HG02798 (cell line): ENCODE measurements around the gene GIN1.
A peak's percentile ranks its signal among the peaks of the same experiment; 100 is the strongest.
"Not testable (repeated sequence)": the region's sequence is repeated elsewhere in the genome, so short reads cannot be mapped to it uniquely, and the experiment has no call there.

Experiments
- ATAC-seq: cut with Tn5 transposase; IDR thresholded peaks from one replicate; pipeline ENCODE4 v1.9.1; 2021; ENCODE audit warnings: mild to moderate bottlenecking; ENCODE audit not compliant: unreplicated experiment, poor library complexity

The GIN1 gene

GRCh38 chr5:103119765-103120606 lies at the start of gene GIN1, which contains the start of gene PPIP5K2:
Gene GIN1 (minus strand): TSS chr5:103120138. CDS start chr5:103108707, 11,431 bp downstream.
Gene PPIP5K2 (plus strand): TSS chr5:103120301. CDS start chr5:103129590, 9,289 bp downstream.
- peak; percentile 91 for ATAC-seq

DNA sequence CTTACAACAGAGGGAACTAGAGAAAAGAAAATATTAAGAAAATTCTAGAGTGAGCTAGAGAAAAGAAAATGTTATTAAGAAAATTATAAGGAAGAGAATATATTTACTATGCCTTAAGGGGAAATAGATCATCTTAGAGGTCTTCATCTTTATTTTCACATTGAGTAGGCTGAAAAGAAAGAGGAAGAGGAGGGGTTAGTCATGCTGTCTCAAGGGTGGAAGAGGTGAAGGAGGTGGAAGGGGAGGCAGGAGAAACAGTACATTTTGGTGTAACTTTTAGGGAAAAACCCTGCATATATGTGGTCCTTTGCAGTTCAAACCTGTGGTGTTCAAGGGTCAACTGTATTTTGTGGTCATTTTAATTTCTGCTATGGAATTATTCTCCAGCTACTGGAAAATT lies 46.8 kb upstream of the GIN1 start:
- no peak for ATAC-seq

DNA sequence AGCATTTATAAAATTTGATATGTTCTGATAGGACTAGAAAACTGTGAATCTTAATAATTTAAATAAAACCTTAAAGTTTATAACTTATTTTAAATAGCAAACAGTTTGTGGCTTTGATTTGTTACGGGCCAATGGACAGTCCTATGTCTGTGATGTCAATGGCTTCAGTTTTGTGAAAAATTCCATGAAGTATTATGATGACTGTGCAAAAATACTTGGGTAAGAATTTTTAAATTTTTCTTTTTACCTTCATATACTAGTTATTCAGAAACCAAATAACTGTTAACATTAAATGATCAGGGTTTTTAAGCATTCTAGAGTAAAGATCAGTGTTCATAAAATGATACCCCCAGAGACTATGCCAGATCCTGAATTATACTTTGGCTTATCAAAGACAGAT lies 31.2 kb upstream of the GIN1 start:
- no peak for ATAC-seq

DNA sequence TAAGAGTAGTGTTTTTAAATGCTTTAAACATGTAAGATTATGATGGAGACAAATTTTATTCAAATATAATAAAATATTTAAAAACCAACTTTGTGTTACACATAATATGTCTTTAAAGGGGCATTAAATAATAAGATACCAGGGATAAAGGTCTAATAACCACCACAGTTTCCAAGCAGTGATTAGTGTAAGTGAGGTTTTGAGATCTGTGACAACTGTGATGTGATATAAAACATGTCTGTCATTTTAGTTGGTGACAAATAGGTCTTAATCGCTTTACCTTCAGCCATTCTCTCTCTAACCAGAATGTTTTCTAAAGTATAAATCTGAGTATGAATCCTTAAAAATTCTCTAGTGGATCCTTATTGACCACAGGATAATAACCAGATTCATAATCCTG lies 28.3 kb upstream of the GIN1 start:
- no peak for ATAC-seq

DNA sequence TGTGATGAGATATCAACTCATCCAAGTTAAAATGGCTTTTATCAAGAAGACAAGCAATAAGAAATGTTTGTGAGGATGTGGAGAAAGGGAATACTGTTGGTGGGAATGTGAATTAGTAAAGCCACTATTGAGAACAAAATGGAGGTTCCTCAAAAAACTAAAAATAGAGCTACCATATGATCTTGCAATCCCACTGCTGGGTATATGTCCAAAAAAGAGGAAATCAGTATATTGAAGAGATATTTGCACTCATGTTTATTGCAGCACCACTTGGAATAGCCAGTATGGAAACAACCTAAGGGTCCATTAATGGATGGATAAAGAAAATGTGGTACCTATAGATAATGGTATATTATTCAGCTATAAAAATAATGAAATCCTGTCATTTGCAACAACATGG lies 25.3 kb upstream of the GIN1 start:
- ATAC-seq, result no peak

- not testable (repeated sequence) for ATAC-seq
Measured at GRCh38 chr5:103142132-103142531, 22.2 kb upstream of the GIN1 start.

- ATAC-seq, result peak; percentile 98
Measured at GRCh38 chr5:103139264-103139865, 19.4 kb upstream of the GIN1 start.

DNA sequence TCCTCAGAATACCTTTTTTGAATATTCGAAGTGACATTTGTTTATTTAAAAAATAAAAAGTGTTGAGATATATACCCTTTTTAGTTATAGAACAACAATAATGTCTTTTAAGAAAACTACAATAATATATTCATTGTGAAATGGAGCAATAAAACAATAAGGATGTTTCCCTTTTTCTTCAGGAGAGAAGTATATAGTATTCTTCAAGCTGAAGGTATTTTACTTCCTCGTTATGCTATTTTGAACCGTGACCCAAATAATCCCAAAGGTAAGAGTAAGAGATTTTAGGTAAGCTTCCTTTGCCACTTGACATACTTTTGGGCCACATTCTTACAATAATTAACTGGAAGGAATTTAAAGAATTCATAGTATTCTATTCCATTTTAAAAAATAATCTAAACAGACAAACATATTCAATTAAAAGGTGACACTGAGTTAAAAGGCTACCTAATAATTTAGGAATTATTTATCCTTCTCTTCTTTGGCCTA lies 18.3 kb upstream of the GIN1 start:
- ATAC-seq, result no peak

DNA sequence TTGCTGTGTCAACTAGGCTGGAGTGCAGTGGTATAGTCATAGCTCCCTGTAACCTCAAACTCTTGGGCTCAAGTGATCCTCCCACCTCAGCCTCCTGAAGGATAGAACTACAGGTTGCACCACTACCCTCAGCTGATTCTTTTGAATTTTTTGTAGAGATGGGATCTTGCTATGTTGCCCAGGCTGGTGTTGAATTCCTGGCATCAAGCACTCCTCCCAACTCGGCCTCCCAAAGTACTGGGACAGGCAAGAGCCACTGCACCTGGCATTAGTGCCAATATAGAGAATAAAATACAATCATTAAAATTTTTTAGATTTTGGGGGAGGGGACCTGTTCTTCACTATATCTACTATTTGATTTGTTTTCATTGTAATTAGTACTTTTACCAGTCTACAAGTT lies 15.5 kb upstream of the GIN1 start:
- ATAC-seq, result no peak

GRCh38 chr5:103133231-103133630 lies 13.3 kb upstream of the GIN1 start:
- ATAC-seq, result no peak

- no peak for ATAC-seq
Measured at GRCh38 chr5:103132684-103133083, 12.7 kb upstream of the GIN1 start.

- ATAC-seq, result no peak
Measured at GRCh38 chr5:103128202-103128601, 8.3 kb upstream of the GIN1 start.

DNA sequence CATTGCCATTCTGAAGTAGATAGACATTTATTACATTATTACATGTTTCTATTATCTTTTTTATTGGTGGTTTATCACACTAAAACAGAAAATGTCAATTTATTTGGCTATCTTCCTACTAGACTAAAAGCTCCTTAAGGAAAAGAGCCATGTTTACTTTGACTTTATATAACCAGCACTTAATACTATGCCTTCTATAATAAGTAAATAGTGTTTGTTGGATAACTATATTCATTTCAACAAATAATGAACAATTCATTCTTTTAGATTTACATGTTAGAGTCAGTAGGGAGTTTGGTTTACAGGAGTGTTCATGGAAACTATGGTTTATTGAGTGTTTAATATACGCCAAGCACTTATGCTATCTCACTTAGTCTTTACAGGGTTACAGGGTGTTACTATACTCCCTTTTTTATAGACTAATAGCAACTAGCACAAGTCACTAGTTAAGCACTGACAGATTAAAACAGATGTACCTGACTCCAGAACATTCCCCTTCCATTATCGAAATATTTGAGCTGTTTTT lies 7.4 kb upstream of the GIN1 start:
- no peak for ATAC-seq

DNA sequence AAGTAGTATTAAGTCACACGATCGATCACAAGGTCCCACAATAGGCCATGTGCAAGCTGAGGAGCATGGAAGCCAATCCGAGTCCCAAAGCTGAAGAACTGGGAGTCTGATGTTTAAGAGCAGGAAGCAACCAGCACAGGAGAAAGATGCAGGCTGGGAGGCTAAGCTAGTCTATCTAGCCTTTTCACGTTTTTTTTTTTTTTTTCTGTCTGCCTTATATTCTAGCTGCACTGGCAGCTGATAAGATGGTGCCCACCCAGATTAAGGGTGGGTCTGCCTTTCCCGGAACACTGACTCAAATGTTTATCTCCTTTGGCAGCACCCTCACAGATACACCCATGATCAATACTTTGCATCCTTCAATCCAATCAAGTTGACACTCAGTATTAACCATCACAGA lies 6.6 kb upstream of the GIN1 start:
- no peak for ATAC-seq

DNA sequence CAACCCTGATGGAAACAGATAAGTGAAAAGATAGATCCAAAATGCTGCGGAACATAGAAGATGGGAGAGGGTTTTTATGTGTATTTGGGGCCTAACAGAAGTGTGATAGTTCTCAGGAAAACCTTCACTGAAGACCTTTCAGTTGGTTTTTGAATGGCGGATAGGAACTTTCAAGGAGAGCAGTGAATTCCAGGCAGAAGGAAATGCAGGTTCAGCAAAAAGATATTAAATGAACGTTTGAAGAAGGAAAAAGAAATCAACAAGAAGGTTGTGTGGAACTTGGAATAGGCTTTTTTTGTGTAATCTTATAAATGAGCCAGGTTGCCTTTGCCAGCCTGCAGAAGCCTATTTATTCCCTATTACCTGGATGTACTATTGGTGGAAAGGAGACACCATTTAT lies 2.3 kb upstream of the GIN1 start:
- no peak for ATAC-seq

DNA sequence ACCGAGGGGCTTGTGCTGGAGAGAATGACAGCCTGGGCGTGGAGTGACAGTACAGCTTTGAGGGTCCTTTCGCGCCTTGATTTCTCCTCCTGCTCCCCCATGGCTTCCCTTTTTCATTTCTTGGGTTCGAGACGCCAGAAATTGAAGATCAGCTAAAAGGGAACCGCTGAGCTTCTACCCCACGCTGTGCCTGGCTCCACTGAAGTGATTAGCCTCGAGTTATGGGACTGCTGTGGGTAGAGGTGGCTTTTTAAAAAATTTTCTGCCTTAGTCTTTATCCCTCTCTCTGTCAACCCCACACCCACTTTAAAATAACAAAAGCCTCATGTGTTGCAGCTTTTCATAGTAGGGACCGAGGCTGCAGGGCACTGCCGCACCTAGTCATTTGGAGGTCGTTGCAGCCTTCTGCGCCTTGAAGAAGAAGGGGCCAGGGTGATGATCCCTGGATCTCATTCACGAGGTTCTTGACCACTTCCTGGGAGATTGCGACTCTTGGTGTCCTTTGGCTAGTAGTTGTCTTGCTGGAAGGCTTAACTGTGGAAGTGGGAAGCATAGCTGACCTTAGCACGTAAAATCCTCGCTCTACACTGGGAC lies 766 bp upstream of the GIN1 start:
- ATAC-seq, result no peak

- ATAC-seq, result no peak
Measured at GRCh38 chr5:103119070-103119764, 721 bp downstream of the GIN1 start.

- ATAC-seq, result no peak
Measured at GRCh38 chr5:103117471-103117991, 2.4 kb downstream of the GIN1 start.

- no peak for ATAC-seq
Measured at GRCh38 chr5:103114440-103114839, 5.5 kb downstream of the GIN1 start.

- ATAC-seq, result no peak
Measured at GRCh38 chr5:103112910-103113309, 7.0 kb downstream of the GIN1 start.
